GM19395 (cell line): Measurements from ENCODE around the gene AGPAT3.
"Not testable (repeated sequence)": the region's sequence is repeated elsewhere in the genome, so short reads cannot be mapped to it uniquely, and the experiment has no call there.

Experiments used
- ATAC-seq: cut with Tn5 transposase; IDR thresholded peaks from one replicate; pipeline ENCODE4 v1.9.1; 2021; ENCODE audit warnings: mild to moderate bottlenecking, moderate library complexity; ENCODE audit not compliant: unreplicated experiment

Gene AGPAT3

GRCh38 chr21:43864962-43865539 lies at the start of gene AGPAT3:
Gene AGPAT3, plus strand, starts transcription at chr21:43865223. Its CDS starts 94,459 bp downstream, at chr21:43959682.
- ATAC-seq = no peak

GRCh38 chr21:43815991-43816390 lies 49.0 kb upstream of the AGPAT3 start:
- no peak for ATAC-seq

GRCh38 chr21:43816611-43817071 lies 48.4 kb upstream of the AGPAT3 start:
- ATAC-seq = no peak

- no peak for ATAC-seq
Measured at GRCh38 chr21:43817157-43818086, 47.6 kb upstream of the AGPAT3 start.

GRCh38 chr21:43818685-43819084 lies 46.3 kb upstream of the AGPAT3 start:
- no peak for ATAC-seq

GRCh38 chr21:43819511-43820405 lies 45.3 kb upstream of the AGPAT3 start:
- no peak for ATAC-seq

GRCh38 chr21:43820466-43820865 lies 44.6 kb upstream of the AGPAT3 start:
- ATAC-seq = no peak

- ATAC-seq = not testable (repeated sequence)
Measured at GRCh38 chr21:43822166-43822565, 42.9 kb upstream of the AGPAT3 start.

GRCh38 chr21:43822741-43823140 lies 42.3 kb upstream of the AGPAT3 start:
- ATAC-seq = not testable (repeated sequence)

- ATAC-seq = no peak
Measured at GRCh38 chr21:43824333-43825241, 40.4 kb upstream of the AGPAT3 start.

- no peak for ATAC-seq
Measured at GRCh38 chr21:43825242-43825935, 39.6 kb upstream of the AGPAT3 start.

- no peak for ATAC-seq
Measured at GRCh38 chr21:43825936-43826622, 38.9 kb upstream of the AGPAT3 start.

GRCh38 chr21:43826623-43826974 lies 38.4 kb upstream of the AGPAT3 start:
- ATAC-seq = no peak

GRCh38 chr21:43827015-43827611 lies 37.9 kb upstream of the AGPAT3 start:
- ATAC-seq = no peak

GRCh38 chr21:43829161-43829560 lies 35.9 kb upstream of the AGPAT3 start:
- no peak for ATAC-seq

- ATAC-seq = no peak
Measured at GRCh38 chr21:43829575-43830119, 35.4 kb upstream of the AGPAT3 start.

- ATAC-seq = no peak
Measured at GRCh38 chr21:43832158-43832550, 32.9 kb upstream of the AGPAT3 start.

- no peak for ATAC-seq
Measured at GRCh38 chr21:43832648-43833047, 32.4 kb upstream of the AGPAT3 start.
